Progenitor cell of endocrine pancreas (in vitro differentiated cells): ENCODE results near the gene PTPRD. TPM values are rescaled to one million over a fixed set of nuclear protein-coding genes. Genes with fewer than 3 reads are reported as not detected.
A peak's percentile ranks its signal among the peaks of the same experiment; 100 is the strongest.

Experiments used
- DNase-seq: peaks from one replicate; pipeline ENCODE4 v3.0.0; 2021; ENCODE audit warnings: low spot score; ENCODE audit not compliant: unreplicated experiment
- H3K27ac Mint-ChIP-seq: 2 replicates; pipeline ENCODE4 v1.8.0; 2021; ENCODE audit warnings: mild to moderate bottlenecking, moderate library complexity, mixed read lengths
- H3K27me3 Mint-ChIP-seq: 2 replicates; pipeline ENCODE4 v1.8.0; 2021; ENCODE audit warnings: mixed read lengths
- H3K36me3 Mint-ChIP-seq: 2 replicates; pipeline ENCODE4 v1.8.0; 2022; ENCODE audit warnings: mixed read lengths; ENCODE audit not compliant: insufficient read depth
- H3K4me1 Mint-ChIP-seq: 2 replicates; pipeline ENCODE4 v1.8.0; 2021; ENCODE audit warnings: low read depth, mixed read lengths
- H3K4me3 Mint-ChIP-seq: 2 replicates; pipeline ENCODE4 v1.8.0; 2021; ENCODE audit warnings: low read depth, mild to moderate bottlenecking, moderate library complexity, mixed read lengths
- H3K9me3 Mint-ChIP-seq: 2 replicates; pipeline ENCODE4 v1.8.0; 2021; ENCODE audit warnings: low read depth, mixed read lengths
- CTCF ChIP-seq: fragments of 200-600 bp; sonication (generic); IDR thresholded peaks from one replicate; pipeline ENCODE4 v1.5.0; 2021; ENCODE audit warnings: antibody characterized with exemption, mild to moderate bottlenecking; ENCODE audit not compliant: unreplicated experiment
- total RNA-seq: library from RNA; stranded (reverse); gene quantifications from 2 replicates; pipeline ENCODE4 v1.2.1, GENCODE V29; 2021

Gene PTPRD
- total RNA-seq, 1 donor from 2014 or later = 124 TPM

GRCh38 chr9:9389904-9390303, 1222.9 kb downstream of the PTPRD start:
- Mint-ChIP-seq H3K4me1 (peaks cover 4% of the 10 kb centered on the region), H3K36me3 (no peaks in the 10 kb centered on the region), H3K27me3 (no peaks in the 10 kb centered on the region), H3K27ac (no peak overlapping the region), H3K4me3 (no peak overlapping the region), H3K9me3 (no peaks in the 10 kb centered on the region)
- no peak for TF ChIP-seq CTCF
- DNase-seq = no peak

GRCh38 chr9:9387511-9388115, 1225.2 kb downstream of the PTPRD start:
- Mint-ChIP-seq H3K9me3 (peaks cover 3% of the 10 kb centered on the region), H3K4me1 (peaks cover 4% of the 10 kb centered on the region), H3K36me3 (no peaks in the 10 kb centered on the region), H3K27me3 (no peaks in the 10 kb centered on the region), H3K27ac (no peak overlapping the region), H3K4me3 (no peak overlapping the region)
- TF ChIP-seq CTCF = no peak
- DNase-seq = no peak

DNA sequence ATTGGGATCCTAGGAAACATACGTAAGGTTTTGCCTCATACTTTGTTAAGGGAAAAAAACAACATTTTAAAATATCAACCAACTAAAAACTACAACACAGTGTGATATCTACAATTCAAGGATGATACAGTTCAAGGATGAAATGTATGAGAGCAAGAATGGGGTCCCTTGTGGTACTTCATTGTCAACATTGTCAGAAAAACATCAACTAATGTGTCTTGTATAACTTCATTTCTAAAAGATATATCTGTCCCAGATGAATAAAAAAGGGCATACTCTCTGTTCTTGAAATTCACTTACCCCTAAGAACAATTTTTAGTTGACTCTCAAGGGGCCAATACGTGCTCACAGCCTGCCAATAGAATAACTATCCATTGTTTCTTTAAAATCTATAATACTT, 1250.5 kb downstream of the PTPRD start:
- no peaks in the 10 kb centered on the region for H3K36me3 Mint-ChIP-seq
- no peak for DNase-seq
- H3K4me3 Mint-ChIP-seq = no peak overlapping the region
- no peak for TF ChIP-seq CTCF
- H3K27ac Mint-ChIP-seq = no peak overlapping the region
- no peaks in the 10 kb centered on the region for H3K9me3 Mint-ChIP-seq
- peaks cover 1% of the 10 kb centered on the region for H3K4me1 Mint-ChIP-seq
- no peaks in the 10 kb centered on the region for H3K27me3 Mint-ChIP-seq

DNA sequence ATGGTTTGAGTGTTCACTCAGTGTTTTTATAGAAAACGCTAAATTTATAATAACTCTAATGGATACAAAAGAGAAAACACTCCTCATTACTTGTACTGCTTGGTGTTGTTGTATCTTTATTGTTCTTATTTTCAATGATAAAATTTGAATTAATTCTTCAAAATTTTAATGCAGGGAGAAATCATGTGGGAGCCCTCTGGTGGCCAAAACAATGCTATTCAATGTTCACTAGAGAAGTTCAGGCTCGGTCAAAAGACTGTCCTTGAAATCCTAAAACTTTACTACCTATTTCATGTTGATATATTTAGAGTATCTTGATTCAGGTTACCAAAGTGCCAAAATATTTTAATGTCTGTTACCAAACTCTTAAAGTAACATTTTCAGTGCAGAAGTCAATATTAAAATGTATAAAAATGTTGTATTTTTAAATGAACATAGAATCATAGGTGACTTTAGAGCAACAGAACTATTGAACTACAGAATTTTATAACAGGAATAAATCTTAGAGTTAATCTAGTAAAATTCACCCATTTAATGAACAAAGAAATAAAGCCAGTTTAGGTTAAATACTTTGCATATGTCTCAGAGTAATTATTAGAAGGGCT, 1259.8 kb downstream of the PTPRD start:
- Mint-ChIP-seq H3K27me3 (no peaks in the 10 kb centered on the region), H3K4me1 (peaks cover 2% of the 10 kb centered on the region), H3K9me3 (no peaks in the 10 kb centered on the region), H3K36me3 (no peaks in the 10 kb centered on the region), H3K27ac (no peak overlapping the region), H3K4me3 (no peak overlapping the region)
- no peak for DNase-seq
- TF ChIP-seq CTCF = peak; percentile 92

DNA sequence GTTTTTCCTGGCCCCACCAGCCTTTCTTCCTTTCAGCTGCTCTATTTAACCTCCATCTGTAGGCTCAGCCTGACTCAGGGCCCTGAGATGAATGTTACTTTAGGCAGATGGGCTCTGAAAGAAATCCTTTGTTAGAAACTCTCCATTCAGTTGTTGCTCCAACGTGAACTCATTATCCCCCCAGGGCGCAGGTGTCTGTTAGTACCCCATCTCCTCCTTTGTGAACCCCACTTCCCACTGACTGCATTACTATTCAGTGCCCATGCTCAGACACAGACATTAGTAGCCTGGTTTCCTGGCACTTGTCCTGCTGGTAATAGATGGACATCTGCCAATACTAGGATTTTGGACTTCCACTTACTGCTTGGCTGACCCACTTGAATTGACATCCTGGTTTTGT, 1271.6 kb downstream of the PTPRD start:
- no peak for DNase-seq
- no peaks in the 10 kb centered on the region for H3K36me3 Mint-ChIP-seq
- H3K4me3 Mint-ChIP-seq = no peak overlapping the region
- H3K9me3 Mint-ChIP-seq = no peaks in the 10 kb centered on the region
- no peak overlapping the region for H3K27ac Mint-ChIP-seq
- no peak for TF ChIP-seq CTCF
- H3K4me1 Mint-ChIP-seq = no peaks in the 10 kb centered on the region
- no peaks in the 10 kb centered on the region for H3K27me3 Mint-ChIP-seq
